ENCODE data around the gene DAAM2.

The DAAM2 gene

DNA sequence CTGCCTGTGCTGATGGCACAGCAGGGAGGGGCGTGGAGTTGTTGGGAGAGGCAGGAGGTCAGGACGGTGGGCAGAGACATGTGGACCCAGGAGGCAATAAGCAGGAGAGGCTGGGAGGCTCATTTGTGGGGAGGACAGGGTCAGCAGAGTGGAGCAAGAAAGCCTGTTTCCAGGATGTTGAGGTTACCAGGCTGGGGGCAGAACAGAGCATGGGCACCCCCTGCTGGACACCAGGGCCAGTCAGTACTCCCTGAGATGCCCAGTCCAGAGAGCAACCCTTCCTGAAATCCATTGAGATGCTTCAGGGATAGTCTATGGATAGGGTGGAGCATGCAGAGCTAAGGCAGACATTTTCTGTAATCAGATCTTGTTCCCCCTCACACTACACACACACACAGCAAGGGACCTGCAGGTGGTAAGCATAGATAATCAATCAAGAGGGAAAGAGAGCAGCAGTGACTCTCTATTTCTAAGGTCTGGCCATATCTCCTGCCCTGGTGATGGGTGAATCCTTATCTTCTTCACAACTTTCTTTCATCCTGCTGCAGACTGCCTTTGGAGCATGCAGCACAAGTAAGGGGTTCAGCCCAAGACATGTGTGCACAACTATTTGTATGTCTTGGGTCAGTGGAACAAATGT lies 100.4 kb downstream of the DAAM2 start:
- POLR2A ChIA-PET: no interaction called here
- peak; percentile 72 for DNase-seq (ENCODE audit: extremely low spot score)
- no peak for TF ChIP-seq SP1 (IDR thresholded peaks at IDR 0.05)
- no peak for TF ChIP-seq ARNT (IDR thresholded peaks at IDR 0.05)
- no peak for TF ChIP-seq CTBP1 (IDR thresholded peaks at IDR 0.05; ENCODE audit: borderline replicate concordance)
- CTCF ChIA-PET: interaction anchor here (1.0 kb wide), 1 partner anchor 18 kb away, joined by 5 read pairs; no protein-coding TSS in a partner anchor

DNA sequence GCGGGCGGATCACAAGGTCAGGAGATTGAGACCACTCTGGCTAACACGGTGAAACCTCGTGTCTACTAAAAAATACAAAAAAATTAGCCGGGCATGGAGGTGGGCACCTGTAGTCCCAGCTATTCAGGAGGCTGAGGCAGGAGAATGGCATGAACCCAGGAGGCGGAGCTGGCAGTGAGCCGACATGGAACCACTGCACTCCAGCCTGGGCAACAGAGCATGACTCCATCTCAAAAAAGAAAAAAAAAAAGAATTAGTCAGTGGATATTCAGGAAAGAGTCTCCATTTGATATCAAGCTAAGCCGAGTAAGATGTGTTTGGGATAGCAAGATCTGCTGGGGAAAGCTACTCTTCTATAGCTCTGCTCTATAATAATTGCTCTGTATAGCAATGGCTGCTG lies 101.1 kb downstream of the DAAM2 start:
- CTCF ChIA-PET: interaction anchor here (0.8 to 1.2 kb wide), 3 partner anchors 17 to 529 kb away, joined by 3 to 5 read pairs (median 5); no protein-coding TSS in a partner anchor
- DNase-seq (ENCODE audit: extremely low spot score): no peak
- TF ChIP-seq BHLHE40 (IDR thresholded peaks at IDR 0.05; ENCODE audit: borderline replicate concordance) (no peak), FOXK2 (IDR thresholded peaks at IDR 0.05) (no peak), FOXM1 (IDR thresholded peaks at IDR 0.05; ENCODE audit: borderline replicate concordance) (no peak), TARDBP (IDR thresholded peaks at IDR 0.05) (no peak), L3MBTL2 (conservative IDR thresholded peaks at IDR 0.05) (no peak), NFRKB (IDR thresholded peaks at IDR 0.05) (no peak), ELF4 (IDR thresholded peaks at IDR 0.05) (no peak), FOXA1 (IDR thresholded peaks at IDR 0.05) (no peak), CTBP1 (IDR thresholded peaks at IDR 0.05; ENCODE audit: borderline replicate concordance) (no peak)
- TF ChIP-seq, protein P1, sequence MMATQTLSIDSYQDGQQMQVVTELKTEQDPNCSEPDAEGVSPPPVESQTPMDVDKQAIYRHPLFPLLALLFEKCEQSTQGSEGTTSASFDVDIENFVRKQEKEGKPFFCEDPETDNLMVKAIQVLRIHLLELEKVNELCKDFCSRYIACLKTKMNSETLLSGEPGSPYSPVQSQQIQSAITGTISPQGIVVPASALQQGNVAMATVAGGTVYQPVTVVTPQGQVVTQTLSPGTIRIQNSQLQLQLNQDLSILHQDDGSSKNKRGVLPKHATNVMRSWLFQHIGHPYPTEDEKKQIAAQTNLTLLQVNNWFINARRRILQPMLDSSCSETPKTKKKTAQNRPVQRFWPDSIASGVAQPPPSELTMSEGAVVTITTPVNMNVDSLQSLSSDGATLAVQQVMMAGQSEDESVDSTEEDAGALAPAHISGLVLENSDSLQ (IDR thresholded peaks at IDR 0.05): no peak
- POLR2A ChIA-PET: no interaction called here

DNA sequence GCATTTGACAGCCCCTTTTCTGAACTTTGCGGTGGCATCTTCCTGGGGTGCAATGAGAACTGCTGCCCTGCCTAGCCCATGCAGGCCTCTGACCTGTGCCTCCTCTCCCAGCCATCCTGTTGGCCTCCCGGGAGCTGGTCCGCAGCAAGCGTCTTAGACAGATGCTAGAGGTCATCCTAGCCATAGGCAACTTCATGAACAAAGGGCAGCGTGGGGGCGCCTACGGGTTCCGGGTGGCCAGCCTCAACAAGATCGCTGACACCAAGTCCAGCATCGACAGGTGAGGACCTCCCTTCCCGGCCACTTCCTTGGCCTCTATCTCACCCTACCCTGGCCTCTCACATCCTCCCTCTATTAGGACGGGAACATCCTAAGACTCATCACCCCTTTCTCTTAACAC lies 104.5 kb downstream of the DAAM2 start:
- TF ChIP-seq FOXM1 (IDR thresholded peaks at IDR 0.05; ENCODE audit: borderline replicate concordance): no peak
- no peak for TF ChIP-seq TARDBP (IDR thresholded peaks at IDR 0.05)
- no peak for TF ChIP-seq ELF4 (IDR thresholded peaks at IDR 0.05)
- no peak for TF ChIP-seq ZNF384 (IDR thresholded peaks at IDR 0.05)
- no peak for TF ChIP-seq FOXK2 (IDR thresholded peaks at IDR 0.05)
- TF ChIP-seq CTBP1 (IDR thresholded peaks at IDR 0.05; ENCODE audit: borderline replicate concordance): no peak
- TF ChIP-seq NFRKB (IDR thresholded peaks at IDR 0.05): no peak
- TF ChIP-seq LEF1 (IDR thresholded peaks at IDR 0.05; ENCODE audit: borderline replicate concordance): no peak
- TF ChIP-seq, protein P1 (IDR thresholded peaks at IDR 0.05): no peak
- no peak for TF ChIP-seq ARNT (IDR thresholded peaks at IDR 0.05)
- TF ChIP-seq FOXA1 (IDR thresholded peaks at IDR 0.05): no peak
- no peak for TF ChIP-seq SUZ12 (IDR thresholded peaks at IDR 0.05)
- ChIA-PET CTCF (interaction anchor here (0.6 kb wide), 1 partner anchor 170 kb away, joined by 3 read pairs; no protein-coding TSS in a partner anchor), POLR2A (no interaction called here)
- no peak for DNase-seq (ENCODE audit: extremely low spot score)

DNA sequence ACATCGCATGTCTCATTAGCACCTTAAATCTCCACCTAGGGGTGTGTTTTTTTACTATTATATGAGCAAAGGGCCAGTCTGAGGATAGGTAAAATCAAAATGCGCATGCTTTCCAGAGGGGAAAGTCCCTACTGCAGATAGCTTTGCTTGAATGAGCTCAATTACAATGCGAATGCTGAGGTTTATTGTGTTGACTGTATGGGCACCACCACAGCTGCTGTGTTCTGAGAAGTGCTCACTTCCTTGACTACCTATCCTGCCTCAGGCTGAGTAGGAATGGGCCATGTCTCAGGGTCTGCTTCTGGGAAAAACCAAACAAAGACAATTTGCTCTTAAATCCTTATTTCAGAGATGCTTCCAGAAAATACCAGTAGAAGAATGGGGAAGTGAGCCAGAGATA lies 105.5 kb downstream of the DAAM2 start:
- POLR2A ChIA-PET: no interaction called here
- no peak for DNase-seq (ENCODE audit: extremely low spot score)
- CTCF ChIA-PET: no interaction called here
- TF ChIP-seq ELF4 (IDR thresholded peaks at IDR 0.05): no peak
- TF ChIP-seq ARNT (IDR thresholded peaks at IDR 0.05): no peak
- TF ChIP-seq NFRKB (IDR thresholded peaks at IDR 0.05): no peak
- no peak for TF ChIP-seq CTBP1 (IDR thresholded peaks at IDR 0.05; ENCODE audit: borderline replicate concordance)
- no peak for TF ChIP-seq L3MBTL2 (conservative IDR thresholded peaks at IDR 0.05)
- no peak for TF ChIP-seq BHLHE40 (IDR thresholded peaks at IDR 0.05; ENCODE audit: borderline replicate concordance)
- TF ChIP-seq HDGF (IDR thresholded peaks at IDR 0.05; ENCODE audit: borderline replicate concordance): no peak

GRCh38 chr6:39898625-39899024 lies 106.4 kb downstream of the DAAM2 start:
- no peak for DNase-seq (ENCODE audit: extremely low spot score)
- CTCF ChIA-PET: no interaction called here
- POLR2A ChIA-PET: no interaction called here
- TF ChIP-seq LEF1 (IDR thresholded peaks at IDR 0.05; ENCODE audit: borderline replicate concordance) (no peak), HDGF (IDR thresholded peaks at IDR 0.05; ENCODE audit: borderline replicate concordance) (no peak), L3MBTL2 (conservative IDR thresholded peaks at IDR 0.05) (no peak), FOXA1 (IDR thresholded peaks at IDR 0.05) (no peak), FOXM1 (IDR thresholded peaks at IDR 0.05; ENCODE audit: borderline replicate concordance) (no peak), ARNT (IDR thresholded peaks at IDR 0.05) (no peak), NFRKB (IDR thresholded peaks at IDR 0.05) (no peak), SUZ12 (IDR thresholded peaks at IDR 0.05) (no peak), ELF4 (IDR thresholded peaks at IDR 0.05) (no peak), CTBP1 (IDR thresholded peaks at IDR 0.05; ENCODE audit: borderline replicate concordance) (no peak), TARDBP (IDR thresholded peaks at IDR 0.05) (no peak), FOXK2 (IDR thresholded peaks at IDR 0.05) (no peak), ZNF384 (IDR thresholded peaks at IDR 0.05) (no peak), SP1 (IDR thresholded peaks at IDR 0.05) (no peak), BHLHE40 (IDR thresholded peaks at IDR 0.05; ENCODE audit: borderline replicate concordance) (no peak)
- TF ChIP-seq, protein P1 (IDR thresholded peaks at IDR 0.05): no peak

- ChIA-PET POLR2A (no interaction called here), CTCF (no interaction called here)
- DNase-seq (ENCODE audit: extremely low spot score): no peak
- TF ChIP-seq SUZ12 (IDR thresholded peaks at IDR 0.05) (no peak), L3MBTL2 (conservative IDR thresholded peaks at IDR 0.05) (no peak), NFRKB (IDR thresholded peaks at IDR 0.05) (no peak), FOXK2 (IDR thresholded peaks at IDR 0.05) (no peak), CTBP1 (IDR thresholded peaks at IDR 0.05; ENCODE audit: borderline replicate concordance) (no peak), FOXA1 (IDR thresholded peaks at IDR 0.05) (no peak), TARDBP (IDR thresholded peaks at IDR 0.05) (no peak), FOXM1 (IDR thresholded peaks at IDR 0.05; ENCODE audit: borderline replicate concordance) (no peak), LEF1 (IDR thresholded peaks at IDR 0.05; ENCODE audit: borderline replicate concordance) (no peak), SP1 (IDR thresholded peaks at IDR 0.05) (no peak), ZNF384 (IDR thresholded peaks at IDR 0.05) (no peak), ARNT (IDR thresholded peaks at IDR 0.05) (no peak), BHLHE40 (IDR thresholded peaks at IDR 0.05; ENCODE audit: borderline replicate concordance) (no peak), HDGF (IDR thresholded peaks at IDR 0.05; ENCODE audit: borderline replicate concordance) (no peak), ELF4 (IDR thresholded peaks at IDR 0.05) (no peak)
- TF ChIP-seq, protein P1 (IDR thresholded peaks at IDR 0.05): no peak
These were observed 107.5 kb downstream of the DAAM2 start for GRCh38 chr6:39899554-39900295.
